Measurements from ENCODE around the gene PIGO. TPM values are rescaled to one million over a fixed set of nuclear protein-coding genes. Genes with fewer than 3 reads are reported as not detected.

The PIGO gene
- total RNA-seq, 2 donors from 2014 or later: 29.6 to 34.9 TPM

GRCh38 chr9:35074791-35075190 lies 21.6 kb downstream of the PIGO start:
- Mint-ChIP-seq H3K27me3 (ENCODE audit: insufficient read depth) (no peaks in the 10 kb centered on the region), H3K36me3 (ENCODE audit: low read depth) (peaks cover 57% of the 10 kb centered on the region), H3K9me3 (no peaks in the 10 kb centered on the region), H3K27ac (no peak overlapping the region), H3K4me3 (no peak overlapping the region), H3K4me1 (peaks cover 25% of the 10 kb centered on the region)
- WGBS, 2 experiments (ENCODE audit: insufficient coverage in 1 of 2, insufficient read length in 1 of 2): 94 to 97% methylated on average over 8 of the region's 8 CpGs
- DNase-seq: no peak
- no peak overlapping the region for H3K4me3 ChIP-seq (ENCODE audit: low read length)
- H3K27me3 ChIP-seq (ENCODE audit: control insufficient read depth, insufficient read depth, low read length, poor library complexity, severe bottlenecking): no peaks in the 10 kb centered on the region
- H3K9ac ChIP-seq (ENCODE audit: extremely low read depth, low read length, poor library complexity, severe bottlenecking): no peak overlapping the region
- no peak overlapping the region for H3K27ac ChIP-seq (ENCODE audit: low read depth, low read length)
- peaks cover 3% of the 10 kb centered on the region for H3K4me1 ChIP-seq (ENCODE audit: control insufficient read depth, insufficient read depth, low read length)
- no peaks in the 10 kb centered on the region for H3K9me3 ChIP-seq (ENCODE audit: control insufficient read depth, low read length)
- no peak for TF ChIP-seq CTCF (conservative IDR thresholded peaks at IDR 0.05)
- H3K36me3 ChIP-seq (ENCODE audit: control insufficient read depth, insufficient read depth, low read length): peaks cover 57% of the 10 kb centered on the region

DNA sequence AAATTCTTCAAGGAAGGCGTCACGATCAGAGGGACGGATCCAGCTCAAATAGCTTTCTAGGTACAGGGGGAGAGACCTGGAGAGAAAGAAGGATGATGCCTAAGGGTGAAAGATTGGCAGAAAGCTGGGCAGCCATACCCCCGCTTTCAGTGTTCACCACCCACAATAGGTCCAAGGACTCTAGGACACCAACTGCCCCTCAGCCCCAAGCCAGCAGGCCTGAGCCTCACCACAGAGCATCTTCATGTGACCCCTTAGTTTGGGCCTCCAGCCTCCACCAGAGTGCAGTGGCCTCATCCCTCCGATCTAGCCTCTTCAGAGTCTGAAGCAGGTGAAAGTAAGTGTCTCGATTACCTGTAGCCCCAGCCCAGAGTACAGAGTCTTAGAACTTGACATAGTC lies 22.2 kb downstream of the PIGO start:
- Histone ChIP-seq H3K4me1 (ENCODE audit: control insufficient read depth, insufficient read depth, low read length) (peaks cover 3% of the 10 kb centered on the region), H3K9ac (ENCODE audit: extremely low read depth, low read length, poor library complexity, severe bottlenecking) (no peak overlapping the region), H3K4me3 (ENCODE audit: low read length) (no peak overlapping the region), H3K36me3 (ENCODE audit: control insufficient read depth, insufficient read depth, low read length) (peaks cover 63% of the 10 kb centered on the region), H3K9me3 (ENCODE audit: control insufficient read depth, low read length) (no peaks in the 10 kb centered on the region), H3K27ac (ENCODE audit: low read depth, low read length) (no peak overlapping the region), H3K27me3 (ENCODE audit: control insufficient read depth, insufficient read depth, low read length, poor library complexity, severe bottlenecking) (no peaks in the 10 kb centered on the region)
- no peak for TF ChIP-seq CTCF (conservative IDR thresholded peaks at IDR 0.05)
- WGBS, 2 experiments (ENCODE audit: insufficient coverage in 1 of 2, insufficient read length in 1 of 2): 93 to 99% methylated on average over 6 of the region's 6 CpGs
- Mint-ChIP-seq H3K9me3 (no peaks in the 10 kb centered on the region), H3K4me1 (peaks cover 27% of the 10 kb centered on the region), H3K27ac (peak overlapping the region; percentile 97), H3K36me3 (ENCODE audit: low read depth) (peaks cover 60% of the 10 kb centered on the region), H3K4me3 (no peak overlapping the region), H3K27me3 (ENCODE audit: insufficient read depth) (no peaks in the 10 kb centered on the region)
- DNase-seq: no peak

GRCh38 chr9:35073279-35073612 lies 23.1 kb downstream of the PIGO start:
- no peak for DNase-seq
- Histone ChIP-seq H3K9me3 (ENCODE audit: control insufficient read depth, low read length) (no peaks in the 10 kb centered on the region), H3K27me3 (ENCODE audit: control insufficient read depth, insufficient read depth, low read length, poor library complexity, severe bottlenecking) (no peaks in the 10 kb centered on the region), H3K9ac (ENCODE audit: extremely low read depth, low read length, poor library complexity, severe bottlenecking) (no peak overlapping the region), H3K36me3 (ENCODE audit: control insufficient read depth, insufficient read depth, low read length) (peaks cover 72% of the 10 kb centered on the region), H3K4me1 (ENCODE audit: control insufficient read depth, insufficient read depth, low read length) (peaks cover under 1% of the 10 kb centered on the region), H3K4me3 (ENCODE audit: low read length) (peak overlapping the region; percentile 59), H3K27ac (ENCODE audit: low read depth, low read length) (peak overlapping the region; percentile 83)
- H3K36me3 Mint-ChIP-seq (ENCODE audit: low read depth): peaks cover 66% of the 10 kb centered on the region
- H3K27ac Mint-ChIP-seq: peak overlapping the region; percentile 97
- H3K4me3 Mint-ChIP-seq: peak overlapping the region; percentile 97
- H3K4me1 Mint-ChIP-seq: peaks cover 28% of the 10 kb centered on the region
- H3K27me3 Mint-ChIP-seq (ENCODE audit: insufficient read depth): no peaks in the 10 kb centered on the region
- TF ChIP-seq CTCF (conservative IDR thresholded peaks at IDR 0.05): no peak
- H3K9me3 Mint-ChIP-seq: no peaks in the 10 kb centered on the region
- 100% methylated on average over 1 of the region's 2 CpGs; no CpG with 5 or more reads in 1 of the 2 experiments for WGBS, 2 experiments (ENCODE audit: insufficient coverage in 1 of 2, insufficient read length in 1 of 2)
